ENCODE data around the gene MOCS1.
A peak's percentile ranks its signal among the peaks of the same experiment; 100 is the strongest.

MOCS1 gene

GRCh38 chr6:39867592-39867991 lies 66.7 kb downstream of the MOCS1 start:
- DNase-seq = no peak

GRCh38 chr6:39865011-39865888 lies 69.0 kb downstream of the MOCS1 start:
- DNase-seq = peak; percentile 65 to 83 (median 78)

DNA sequence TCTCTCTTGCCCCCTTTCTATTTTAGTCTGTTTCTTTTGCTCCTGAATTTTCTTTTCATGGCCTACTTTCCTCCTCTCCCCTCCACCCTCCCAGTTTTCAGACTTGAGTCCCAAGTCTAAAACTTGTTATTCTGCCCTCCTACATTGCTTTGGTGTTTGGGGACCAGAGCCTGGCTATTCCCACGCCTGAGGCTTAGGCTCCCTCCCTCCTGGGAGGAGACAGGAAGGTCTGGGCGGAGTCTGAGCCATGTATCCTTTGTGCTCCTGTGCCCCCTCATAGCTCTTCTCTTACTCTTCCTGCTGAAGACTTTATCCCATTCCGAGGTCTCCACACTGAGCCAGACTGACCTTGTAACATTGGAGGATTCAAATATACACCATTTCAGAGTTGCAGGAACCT lies 72.6 kb downstream of the MOCS1 start:
- no peak for DNase-seq

- DNase-seq = no peak
Measured at GRCh38 chr6:39859025-39859424, 75.2 kb downstream of the MOCS1 start.

GRCh38 chr6:39855356-39855995 lies 78.8 kb downstream of the MOCS1 start:
- no peak for DNase-seq
